PFSK-1 (cell line): ENCODE measurements around the gene C3orf70.

ENCODE experiments used
- POLR2AphosphoS5 ChIP-seq: IDR thresholded peaks from 2 replicates; pipeline ENCODE4 v1.6.1; 2012; ENCODE audit warnings: low read depth, mild to moderate bottlenecking, control low read depth, low read length, moderate library complexity
- SIN3A ChIP-seq: IDR thresholded peaks from 2 replicates; pipeline ENCODE4 v1.6.1; 2012; ENCODE audit warnings: mild to moderate bottlenecking, low read length, moderate library complexity, borderline replicate concordance; ENCODE audit not compliant: insufficient read depth
- TAF1 ChIP-seq: IDR thresholded peaks from 2 replicates; pipeline ENCODE4 v1.6.1; 2012; ENCODE audit warnings: low read length, control low read depth, borderline replicate concordance; ENCODE audit not compliant: insufficient read depth

- no peak for TF ChIP-seq SIN3A
- TF ChIP-seq TAF1, result no peak
- no peak for TF ChIP-seq POLR2AphosphoS5
These were observed 36.0 kb upstream of the C3orf70 start for GRCh38 chr3:185188816-185189215.
